HG03095 (cell line): ENCODE results near the gene PGBD5.

Source experiments
- ATAC-seq: cut with Tn5 transposase; IDR thresholded peaks from one replicate; pipeline ENCODE4 v1.9.1; 2021; ENCODE audit warnings: moderate library complexity; ENCODE audit not compliant: unreplicated experiment

PGBD5 gene

GRCh38 chr1:230326971-230327891 lies 98.9 kb downstream of the PGBD5 start:
- peak; percentile 19 for ATAC-seq

GRCh38 chr1:230323686-230324085 lies 102.4 kb downstream of the PGBD5 start:
- ATAC-seq, result no peak

GRCh38 chr1:230322967-230323547 lies 103.1 kb downstream of the PGBD5 start:
- ATAC-seq, result no peak

GRCh38 chr1:230322421-230322756 lies 103.7 kb downstream of the PGBD5 start:
- ATAC-seq, result no peak

- ATAC-seq, result no peak
These were observed 104.3 kb downstream of the PGBD5 start for GRCh38 chr1:230321741-230322420.

GRCh38 chr1:230321341-230321740 lies 104.8 kb downstream of the PGBD5 start:
- ATAC-seq, result no peak

- no peak for ATAC-seq
These were observed 105.3 kb downstream of the PGBD5 start for GRCh38 chr1:230320804-230321203.

GRCh38 chr1:230319014-230319747 lies 107.0 kb downstream of the PGBD5 start:
- no peak for ATAC-seq

GRCh38 chr1:230317823-230318819 lies 108.0 kb downstream of the PGBD5 start:
- ATAC-seq, result no peak

GRCh38 chr1:230316864-230317745 lies 109.0 kb downstream of the PGBD5 start:
- ATAC-seq, result no peak

- ATAC-seq, result no peak
These were observed 111.0 kb downstream of the PGBD5 start for GRCh38 chr1:230315099-230315498.

- no peak for ATAC-seq
These were observed 112.0 kb downstream of the PGBD5 start for GRCh38 chr1:230314142-230314470.

GRCh38 chr1:230313453-230314141 lies 112.5 kb downstream of the PGBD5 start:
- ATAC-seq, result no peak

GRCh38 chr1:230312676-230313075 lies 113.5 kb downstream of the PGBD5 start:
- no peak for ATAC-seq

- no peak for ATAC-seq
These were observed 115.6 kb downstream of the PGBD5 start for GRCh38 chr1:230310381-230311163.

GRCh38 chr1:230309646-230310177 lies 116.4 kb downstream of the PGBD5 start:
- no peak for ATAC-seq

- ATAC-seq, result no peak
These were observed 117.3 kb downstream of the PGBD5 start for GRCh38 chr1:230308821-230309220.

GRCh38 chr1:230308039-230308438 lies 118.1 kb downstream of the PGBD5 start:
- no peak for ATAC-seq
